ENCODE results near the gene TMEM42. TPM values are rescaled to one million over a fixed set of nuclear protein-coding genes. Genes with fewer than 3 reads are reported as not detected.
"Not testable (repeated sequence)": the region's sequence is repeated elsewhere in the genome, so short reads cannot be mapped to it uniquely, and the experiment has no call there.

Gene TMEM42
- 10.1 and 17.7 TPM in 2 replicates for total RNA-seq (ENCODE audit: low replicate concordance)

GRCh38 chr3:44861412-44862225 is at the start of gene TMEM42:
TMEM42 (plus strand) TSS chr3:44861912; CDS start chr3:44861925, 13 bp downstream.
- peaks cover 7% of the 10 kb centered on the region for H3K4me1 ChIP-seq
- Mint-ChIP-seq H3K36me3 (peaks cover 18% of the 10 kb centered on the region), H3K4me1 (peaks cover 10% of the 10 kb centered on the region), H3K9me3 (no peaks in the 10 kb centered on the region), H3K27ac (peak within 1 kb of the TSS; percentile 93), H3K27me3 (ENCODE audit: insufficient read depth, low read depth) (peaks cover 7% of the 10 kb centered on the region), H3K4me3 (peak within 1 kb of the TSS; percentile 92)
- no peaks in the 10 kb centered on the region for H3K27me3 ChIP-seq
- no peak within 1 kb of the TSS for H3K9ac ChIP-seq
- no peaks in the 10 kb centered on the region for H3K9me3 ChIP-seq (ENCODE audit: low read depth)
- DNase-seq (ENCODE audit: low spot score), result peak; percentile 93
- H3F3A ChIP-seq (ENCODE audit: low read depth), result peaks cover 21% of the 10 kb centered on the region
- TF ChIP-seq EZH2 (IDR thresholded peaks at IDR 0.05), result no peak
- TF ChIP-seq EZH2phosphoT487 (IDR thresholded peaks at IDR 0.05), result no peak
- TF ChIP-seq, protein P1, sequence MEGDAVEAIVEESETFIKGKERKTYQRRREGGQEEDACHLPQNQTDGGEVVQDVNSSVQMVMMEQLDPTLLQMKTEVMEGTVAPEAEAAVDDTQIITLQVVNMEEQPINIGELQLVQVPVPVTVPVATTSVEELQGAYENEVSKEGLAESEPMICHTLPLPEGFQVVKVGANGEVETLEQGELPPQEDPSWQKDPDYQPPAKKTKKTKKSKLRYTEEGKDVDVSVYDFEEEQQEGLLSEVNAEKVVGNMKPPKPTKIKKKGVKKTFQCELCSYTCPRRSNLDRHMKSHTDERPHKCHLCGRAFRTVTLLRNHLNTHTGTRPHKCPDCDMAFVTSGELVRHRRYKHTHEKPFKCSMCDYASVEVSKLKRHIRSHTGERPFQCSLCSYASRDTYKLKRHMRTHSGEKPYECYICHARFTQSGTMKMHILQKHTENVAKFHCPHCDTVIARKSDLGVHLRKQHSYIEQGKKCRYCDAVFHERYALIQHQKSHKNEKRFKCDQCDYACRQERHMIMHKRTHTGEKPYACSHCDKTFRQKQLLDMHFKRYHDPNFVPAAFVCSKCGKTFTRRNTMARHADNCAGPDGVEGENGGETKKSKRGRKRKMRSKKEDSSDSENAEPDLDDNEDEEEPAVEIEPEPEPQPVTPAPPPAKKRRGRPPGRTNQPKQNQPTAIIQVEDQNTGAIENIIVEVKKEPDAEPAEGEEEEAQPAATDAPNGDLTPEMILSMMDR (IDR thresholded peaks at IDR 0.05), result peak; percentile 32
- no peaks in the 10 kb centered on the region for H3K36me3 ChIP-seq
- H3K4me2 ChIP-seq, result peak within 1 kb of the TSS; percentile 87
- peak within 1 kb of the TSS; percentile 73 for H3K27ac ChIP-seq
- H4K20me1 ChIP-seq (ENCODE audit: low read depth), result no peaks in the 10 kb centered on the region
- peaks cover 9% of the 10 kb centered on the region for H3K79me2 ChIP-seq (ENCODE audit: low read depth)
- H2AFZ ChIP-seq (replicated peaks), result peak within 1 kb of the TSS; percentile 71
- H3K4me3 ChIP-seq, result peak within 1 kb of the TSS; percentile 65

DNA sequence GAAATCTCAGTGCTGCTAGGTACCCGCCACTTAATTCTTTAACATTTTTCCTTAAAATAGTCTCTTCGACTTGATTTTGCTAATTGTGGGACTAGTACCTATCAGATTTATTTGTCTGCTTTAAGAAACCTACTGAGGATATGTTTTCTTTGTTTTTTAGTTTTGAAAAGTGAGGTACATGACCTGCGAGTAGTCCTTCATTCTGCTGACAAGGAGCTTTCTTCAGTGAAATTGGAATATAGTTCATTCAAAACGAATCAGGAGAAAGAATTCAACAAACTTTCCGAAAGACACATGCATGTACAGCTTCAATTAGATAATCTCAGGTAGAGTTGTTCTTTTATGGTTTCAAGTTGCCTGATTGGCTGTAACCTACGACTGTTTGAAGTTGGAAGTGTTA is 47.0 kb upstream of the TMEM42 start:
- no peaks in the 10 kb centered on the region for H3K79me2 ChIP-seq (ENCODE audit: low read depth)
- H3K9ac ChIP-seq, result no peak overlapping the region
- H3F3A ChIP-seq (ENCODE audit: low read depth), result no peaks in the 10 kb centered on the region
- H3K4me1 ChIP-seq, result no peaks in the 10 kb centered on the region
- H3K4me1 Mint-ChIP-seq, result no peaks in the 10 kb centered on the region
- peaks cover 21% of the 10 kb centered on the region for H3K9me3 Mint-ChIP-seq
- H3K9me3 ChIP-seq (ENCODE audit: low read depth), result no peaks in the 10 kb centered on the region
- no peak overlapping the region for H3K27ac ChIP-seq
- H4K20me1 ChIP-seq (ENCODE audit: low read depth), result no peaks in the 10 kb centered on the region
- peaks cover 53% of the 10 kb centered on the region for H3K36me3 Mint-ChIP-seq
- no peak overlapping the region for H3K4me3 ChIP-seq
- H3K4me2 ChIP-seq, result no peak overlapping the region
- H3K27me3 Mint-ChIP-seq (ENCODE audit: insufficient read depth, low read depth), result no peaks in the 10 kb centered on the region
- H3K36me3 ChIP-seq, result peaks cover 25% of the 10 kb centered on the region
- DNase-seq (ENCODE audit: low spot score), result no peak
- no peak overlapping the region for H3K4me3 Mint-ChIP-seq
- H2AFZ ChIP-seq (replicated peaks), result no peak overlapping the region
- no peaks in the 10 kb centered on the region for H3K27me3 ChIP-seq
- no peak overlapping the region for H3K27ac Mint-ChIP-seq
- TF ChIP-seq EZH2phosphoT487 (IDR thresholded peaks at IDR 0.05) (no peak), EZH2 (IDR thresholded peaks at IDR 0.05) (no peak)
- TF ChIP-seq, protein P1 (IDR thresholded peaks at IDR 0.05), result no peak

DNA sequence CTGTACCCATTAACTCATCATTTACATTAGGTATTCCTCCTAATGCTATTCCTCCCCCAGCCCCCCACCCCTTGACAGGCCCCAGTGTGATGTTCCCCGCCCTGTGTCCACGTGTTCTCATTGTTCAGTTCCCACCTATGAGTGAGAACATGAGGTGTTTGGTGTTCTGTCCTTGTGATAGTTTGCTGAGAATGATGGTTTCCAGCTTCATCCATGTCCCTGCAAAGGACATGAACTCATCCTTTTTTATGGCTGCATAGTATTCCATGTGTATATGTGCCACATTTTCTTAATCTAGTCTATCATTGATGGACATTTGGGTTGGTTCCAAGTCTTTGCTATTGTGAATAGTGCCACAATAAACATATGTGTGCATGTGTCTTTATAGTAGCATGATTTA is 45.4 kb upstream of the TMEM42 start:
- peaks cover 24% of the 10 kb centered on the region for H3K9me3 Mint-ChIP-seq
- not testable (repeated sequence) for H3K27me3 Mint-ChIP-seq (ENCODE audit: insufficient read depth, low read depth); H3K4me2 ChIP-seq; DNase-seq (ENCODE audit: low spot score); H3K27ac Mint-ChIP-seq; H3F3A ChIP-seq (ENCODE audit: low read depth); H3K4me1 Mint-ChIP-seq; H3K27ac ChIP-seq; H2AFZ ChIP-seq (replicated peaks); H3K9ac ChIP-seq; H4K20me1 ChIP-seq (ENCODE audit: low read depth); H3K9me3 ChIP-seq (ENCODE audit: low read depth); H3K4me3 Mint-ChIP-seq; H3K4me3 ChIP-seq; H3K79me2 ChIP-seq (ENCODE audit: low read depth); H3K27me3 ChIP-seq; H3K4me1 ChIP-seq
- peaks cover 50% of the 10 kb centered on the region for H3K36me3 Mint-ChIP-seq
- peaks cover 25% of the 10 kb centered on the region for H3K36me3 ChIP-seq

- H3K36me3 Mint-ChIP-seq, result peaks cover 59% of the 10 kb centered on the region
- not testable (repeated sequence) for H3K4me1 Mint-ChIP-seq; H4K20me1 ChIP-seq (ENCODE audit: low read depth); H3K4me2 ChIP-seq; H3K9ac ChIP-seq; H3K27me3 Mint-ChIP-seq (ENCODE audit: insufficient read depth, low read depth); DNase-seq (ENCODE audit: low spot score); H3K27ac Mint-ChIP-seq; H3K4me1 ChIP-seq; H3K9me3 ChIP-seq (ENCODE audit: low read depth); H2AFZ ChIP-seq (replicated peaks); H3K79me2 ChIP-seq (ENCODE audit: low read depth); H3K4me3 Mint-ChIP-seq; H3F3A ChIP-seq (ENCODE audit: low read depth); H3K4me3 ChIP-seq; H3K27ac ChIP-seq; H3K27me3 ChIP-seq
- H3K9me3 Mint-ChIP-seq, result peaks cover 37% of the 10 kb centered on the region
- peaks cover 14% of the 10 kb centered on the region for H3K36me3 ChIP-seq
Observed at GRCh38 chr3:44821206-44821605, 40.5 kb upstream of the TMEM42 start.
